ENCODE results near the gene EDN1.

GRCh38 chr6:12271997-12272396, 18.2 kb upstream of the EDN1 start:
- TF ChIP-seq CTCF (IDR thresholded peaks at IDR 0.05; ENCODE audit: insufficient read depth, low read length, poor library complexity, severe bottlenecking) (no peak), EZH2phosphoT487 (conservative IDR thresholded peaks at IDR 0.05; ENCODE audit: low read length) (no peak)

Measured in SU-DHL-6 (cell line).